ENCODE data around the gene C6orf58.

Gene C6orf58

GRCh38 chr6:127576874-127577273 is at the start of gene C6orf58:
TSS of gene C6orf58 (plus strand) at chr6:127577174. CDS start at chr6:127577186, 12 bp downstream.
- DNase-seq (ENCODE audit: low read depth, low spot score): no peak

GRCh38 chr6:127533011-127533410 is 44.0 kb upstream of the C6orf58 start:
- DNase-seq (ENCODE audit: low read depth, low spot score): no peak

GRCh38 chr6:127533736-127534135 is 43.2 kb upstream of the C6orf58 start:
- no peak for DNase-seq (ENCODE audit: low read depth, low spot score)

GRCh38 chr6:127538750-127539264 is 38.2 kb upstream of the C6orf58 start:
- no peak for DNase-seq (ENCODE audit: low read depth, low spot score)

DNA sequence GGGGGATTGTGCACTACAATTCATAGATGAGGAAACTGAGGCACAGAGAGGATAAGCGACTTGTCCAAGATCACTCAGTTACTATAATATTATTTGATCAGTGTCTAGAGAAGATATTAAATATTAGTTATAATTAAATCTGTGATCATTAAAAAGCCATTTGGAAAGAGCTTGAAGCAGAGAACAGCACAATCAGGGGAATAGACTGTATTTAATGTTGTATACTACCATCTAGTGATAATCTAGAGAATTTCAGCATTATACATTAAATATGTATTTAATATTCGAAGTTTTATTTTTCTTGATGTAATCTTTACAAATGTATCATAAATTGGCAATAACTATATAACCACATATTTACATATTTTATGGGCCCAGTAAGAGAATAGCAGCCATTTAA is 37.7 kb upstream of the C6orf58 start:
- no peak for DNase-seq (ENCODE audit: low read depth, low spot score)

GRCh38 chr6:127547215-127547614 is 29.8 kb upstream of the C6orf58 start:
- no peak for DNase-seq (ENCODE audit: low read depth, low spot score)

DNA sequence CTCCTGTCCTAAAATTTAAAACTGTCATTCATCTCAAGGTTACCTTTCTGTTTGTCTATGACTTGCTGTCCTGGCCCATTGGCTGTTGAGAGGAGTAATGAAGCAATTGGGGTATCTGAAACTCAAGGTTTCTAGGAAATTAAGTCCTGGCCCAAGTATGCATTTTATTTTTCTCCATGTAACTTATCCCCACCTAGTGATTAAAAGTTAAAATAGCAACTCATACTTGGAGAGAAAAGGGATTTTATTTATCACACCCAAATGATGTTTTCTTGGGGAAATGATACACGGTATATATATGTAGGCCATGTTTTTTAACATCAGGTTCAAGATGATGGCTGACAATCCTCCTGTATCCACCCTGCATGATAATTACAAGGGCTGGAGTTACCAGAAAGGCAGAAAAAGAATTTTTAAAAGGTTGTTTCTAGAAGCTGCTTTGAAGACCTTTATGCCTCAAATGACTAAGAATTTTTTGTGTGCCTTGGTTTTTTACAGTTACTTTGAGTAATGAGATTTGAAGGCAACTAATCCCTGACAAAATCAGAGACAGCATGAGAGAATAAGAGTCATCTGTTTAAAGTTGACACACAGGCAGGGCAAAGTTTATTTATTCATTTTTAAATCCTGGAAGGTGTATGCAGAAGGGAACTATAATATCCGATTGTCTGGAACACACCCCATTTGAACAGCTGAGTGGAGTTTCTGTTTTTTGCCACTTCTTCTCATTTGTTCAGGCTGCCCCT is 28.9 kb upstream of the C6orf58 start:
- no peak for DNase-seq (ENCODE audit: low read depth, low spot score)

DNA sequence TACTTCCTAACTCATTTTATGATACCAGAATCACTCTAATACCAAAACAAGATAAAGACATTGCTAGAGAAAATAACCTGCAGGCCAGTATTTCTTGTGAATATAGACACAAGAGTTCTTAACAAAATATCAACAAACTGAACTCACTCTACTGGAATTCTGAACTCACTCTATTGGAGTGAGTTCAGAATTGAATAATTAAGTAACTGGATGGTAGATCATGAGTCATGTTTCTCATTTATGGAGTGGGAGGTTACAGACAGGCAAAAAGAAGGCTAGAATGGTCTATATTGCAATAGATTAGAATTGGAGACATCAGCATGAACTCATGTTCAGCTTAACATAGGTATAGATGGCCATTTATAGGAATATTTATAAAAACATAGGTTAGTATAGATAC is 26.6 kb upstream of the C6orf58 start:
- DNase-seq (ENCODE audit: low read depth, low spot score): no peak

GRCh38 chr6:127554435-127555006 is 22.5 kb upstream of the C6orf58 start:
- DNase-seq (ENCODE audit: low read depth, low spot score): no peak

GRCh38 chr6:127561660-127562059 is 15.3 kb upstream of the C6orf58 start:
- DNase-seq (ENCODE audit: low read depth, low spot score): no peak

- no peak for DNase-seq (ENCODE audit: low read depth, low spot score)
Observed at GRCh38 chr6:127564761-127565160, 12.2 kb upstream of the C6orf58 start.

DNA sequence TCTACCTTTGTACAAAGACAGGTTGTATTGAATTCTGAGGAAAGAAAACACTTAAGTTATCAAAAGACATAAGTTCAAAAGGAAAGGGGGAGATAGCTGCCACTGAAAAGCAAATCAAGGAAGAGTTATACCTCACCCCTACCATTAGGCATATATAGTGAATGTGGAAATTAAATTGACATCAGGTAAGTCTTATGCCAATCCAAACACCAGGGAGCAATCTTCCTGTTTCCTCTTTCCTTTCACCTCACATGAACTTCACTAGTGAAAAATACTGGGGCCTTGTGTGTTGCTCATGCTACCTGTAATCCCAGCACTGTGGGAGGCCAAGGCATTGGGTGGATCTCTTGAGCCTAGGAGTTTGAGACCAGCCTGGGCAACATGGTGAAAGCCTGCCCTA is 10.9 kb upstream of the C6orf58 start:
- no peak for DNase-seq (ENCODE audit: low read depth, low spot score)

DNA sequence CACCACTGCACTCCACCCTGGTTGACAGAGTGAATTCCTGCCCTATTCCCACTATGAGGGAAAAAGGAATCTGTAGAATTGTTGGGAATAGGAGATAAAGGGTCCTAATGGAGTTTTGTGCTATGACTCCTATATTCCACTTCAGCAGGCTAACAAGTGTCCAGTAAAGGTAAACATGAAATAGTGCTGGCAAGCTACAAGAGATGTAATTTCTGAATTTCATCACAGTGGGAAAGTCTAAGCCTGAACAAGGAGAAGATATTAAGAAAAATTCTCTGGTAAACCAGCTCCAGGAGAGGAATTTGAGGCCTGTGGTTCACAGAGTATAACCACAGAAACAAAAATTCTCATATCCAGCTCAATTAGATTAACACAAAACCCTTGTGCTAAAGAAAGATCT is 10.3 kb upstream of the C6orf58 start:
- DNase-seq (ENCODE audit: low read depth, low spot score): no peak

GRCh38 chr6:127567476-127567875 is 9.5 kb upstream of the C6orf58 start:
- DNase-seq (ENCODE audit: low read depth, low spot score): no peak

GRCh38 chr6:127570739-127571389 is 6.1 kb upstream of the C6orf58 start:
- DNase-seq (ENCODE audit: low read depth, low spot score): no peak

DNA sequence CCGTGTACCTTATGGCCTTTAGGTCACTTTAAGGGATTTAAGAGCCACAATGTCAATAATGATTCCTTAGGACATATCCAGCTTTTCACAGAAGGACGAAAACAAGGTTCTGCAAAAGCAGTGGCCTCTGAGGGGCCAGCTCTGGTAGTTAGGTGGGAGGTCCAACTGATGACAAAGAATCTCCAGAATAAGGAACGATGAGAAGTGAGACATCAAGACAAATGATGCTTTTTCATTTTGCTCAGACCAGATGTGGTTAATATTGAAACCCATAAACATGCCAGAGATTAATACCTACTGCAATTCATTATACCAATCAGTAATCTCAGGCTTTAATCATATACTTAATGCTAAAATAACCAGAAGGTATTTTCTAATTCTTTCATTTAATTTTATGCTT is 1.9 kb downstream of the C6orf58 start:
- DNase-seq (ENCODE audit: low read depth, low spot score): no peak

GRCh38 chr6:127581576-127581975 is 4.6 kb downstream of the C6orf58 start:
- DNase-seq (ENCODE audit: low read depth, low spot score): no peak

GRCh38 chr6:127582777-127583462 is 5.9 kb downstream of the C6orf58 start:
- peak; percentile 32 for DNase-seq (ENCODE audit: low read depth, low spot score)

- no peak for DNase-seq (ENCODE audit: low read depth, low spot score)
Observed at GRCh38 chr6:127585123-127585522, 8.1 kb downstream of the C6orf58 start.

GRCh38 chr6:127586372-127586771 is 9.4 kb downstream of the C6orf58 start:
- no peak for DNase-seq (ENCODE audit: low read depth, low spot score)

GRCh38 chr6:127587875-127588274 is 10.9 kb downstream of the C6orf58 start:
- no peak for DNase-seq (ENCODE audit: low read depth, low spot score)

DNA sequence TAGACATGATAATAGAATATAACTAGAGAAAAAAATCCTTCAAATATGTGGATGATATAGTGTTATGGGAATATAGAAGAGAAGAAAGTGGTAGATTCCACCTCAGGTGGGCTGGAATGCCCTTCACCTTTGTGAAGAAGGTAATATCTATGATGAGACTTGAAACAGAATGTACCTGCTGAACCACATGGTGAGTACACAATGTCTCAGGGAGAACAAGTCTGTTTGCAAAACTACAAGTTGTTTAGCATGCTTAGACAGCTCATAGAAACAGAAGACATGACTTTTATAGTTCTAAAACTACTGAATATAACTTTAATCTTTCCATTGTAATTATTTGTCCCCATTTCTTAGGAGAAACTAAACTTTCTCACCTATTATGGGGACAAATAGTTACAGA is 12.2 kb downstream of the C6orf58 start:
- DNase-seq (ENCODE audit: low read depth, low spot score): no peak
